Activated CD8-positive, alpha-beta memory T cell treated with anti-CD3 and anti-CD28 coated beads, Interleukin-2, amount 50 U/mL, for 1 hour (primary cell): ENCODE data around the gene TIAM2.

ENCODE experiments used
- DNase-seq: peaks from one replicate; pipeline ENCODE4 v3.0.0-alpha.2; 2020; ENCODE audit errors: extremely low read depth

TIAM2 gene

GRCh38 chr6:155292711-155293110 lies 297.6 kb downstream of the TIAM2 start:
- DNase-seq: no peak

GRCh38 chr6:155297669-155298068 lies 302.6 kb downstream of the TIAM2 start:
- DNase-seq: no peak

- DNase-seq: no peak
Measured at GRCh38 chr6:155301867-155302266, 306.8 kb downstream of the TIAM2 start.

GRCh38 chr6:155303361-155303870 lies 308.3 kb downstream of the TIAM2 start:
- DNase-seq: no peak

GRCh38 chr6:155306958-155307357 lies 311.8 kb downstream of the TIAM2 start:
- no peak for DNase-seq
